ENCODE measurements around the gene SHBG.

SHBG gene

DNA sequence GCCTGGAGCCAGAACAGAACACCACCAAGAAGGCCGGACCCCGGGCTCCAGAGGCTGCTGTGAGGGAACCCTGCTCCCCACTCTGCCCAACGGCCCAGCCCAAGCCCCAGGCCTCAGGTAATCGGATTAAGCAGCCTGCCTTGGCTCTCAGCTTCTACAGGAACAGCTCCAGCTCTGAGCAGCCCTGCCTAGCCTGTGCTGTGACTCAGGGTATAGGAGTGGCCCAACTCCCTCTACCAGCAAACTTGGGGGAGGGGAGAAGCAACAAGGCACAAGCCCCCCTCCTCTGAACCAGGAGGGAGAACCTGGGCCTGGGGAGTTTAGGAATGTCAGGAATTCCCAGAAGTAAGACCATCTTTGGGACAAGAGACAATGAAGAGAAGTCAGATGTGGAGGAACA, 39.2 kb upstream of the SHBG start:
- no peaks in the 10 kb centered on the region for H3K9me2 ChIP-seq (replicated peaks; ENCODE audit: insufficient read depth, low read length)
- no peak overlapping the region for H2AFZ ChIP-seq (ENCODE audit: low read depth, low read length, severe bottlenecking)
- no peak overlapping the region for H3K9ac ChIP-seq (ENCODE audit: low read length)
- TF ChIP-seq EZH2phosphoT487 (conservative IDR thresholded peaks at IDR 0.05; ENCODE audit: low read length) = no peak
- TF ChIP-seq, protein P1, sequence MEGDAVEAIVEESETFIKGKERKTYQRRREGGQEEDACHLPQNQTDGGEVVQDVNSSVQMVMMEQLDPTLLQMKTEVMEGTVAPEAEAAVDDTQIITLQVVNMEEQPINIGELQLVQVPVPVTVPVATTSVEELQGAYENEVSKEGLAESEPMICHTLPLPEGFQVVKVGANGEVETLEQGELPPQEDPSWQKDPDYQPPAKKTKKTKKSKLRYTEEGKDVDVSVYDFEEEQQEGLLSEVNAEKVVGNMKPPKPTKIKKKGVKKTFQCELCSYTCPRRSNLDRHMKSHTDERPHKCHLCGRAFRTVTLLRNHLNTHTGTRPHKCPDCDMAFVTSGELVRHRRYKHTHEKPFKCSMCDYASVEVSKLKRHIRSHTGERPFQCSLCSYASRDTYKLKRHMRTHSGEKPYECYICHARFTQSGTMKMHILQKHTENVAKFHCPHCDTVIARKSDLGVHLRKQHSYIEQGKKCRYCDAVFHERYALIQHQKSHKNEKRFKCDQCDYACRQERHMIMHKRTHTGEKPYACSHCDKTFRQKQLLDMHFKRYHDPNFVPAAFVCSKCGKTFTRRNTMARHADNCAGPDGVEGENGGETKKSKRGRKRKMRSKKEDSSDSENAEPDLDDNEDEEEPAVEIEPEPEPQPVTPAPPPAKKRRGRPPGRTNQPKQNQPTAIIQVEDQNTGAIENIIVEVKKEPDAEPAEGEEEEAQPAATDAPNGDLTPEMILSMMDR (IDR thresholded peaks at IDR 0.05; ENCODE audit: insufficient read depth, low read length, poor library complexity, severe bottlenecking) = no peak
- H3K79me2 ChIP-seq (ENCODE audit: insufficient read depth, low read length) = peaks cover 4% of the 10 kb centered on the region; the same call in 1 of the 2 replicates
- no peak overlapping the region for H3K27ac ChIP-seq (ENCODE audit: low read depth, low read length)
- H3K4me3 ChIP-seq (ENCODE audit: insufficient read depth, low read length, poor library complexity, severe bottlenecking) = no peak overlapping the region
- H3K9me3 ChIP-seq (ENCODE audit: insufficient read depth, low read length) = no peaks in the 10 kb centered on the region
- H3K4me2 ChIP-seq (ENCODE audit: low read depth, low read length, poor library complexity, severe bottlenecking) = no peak overlapping the region
- no peaks in the 10 kb centered on the region for H4K20me1 ChIP-seq (ENCODE audit: low read depth, low read length)
- no peaks in the 10 kb centered on the region for H3K27me3 ChIP-seq (ENCODE audit: low read length)
- H3F3A ChIP-seq (ENCODE audit: insufficient read depth) = no peaks in the 10 kb centered on the region
- H3K36me3 ChIP-seq (ENCODE audit: low read length) = peaks cover 11% of the 10 kb centered on the region; the same call in 1 of the 2 replicates

DNA sequence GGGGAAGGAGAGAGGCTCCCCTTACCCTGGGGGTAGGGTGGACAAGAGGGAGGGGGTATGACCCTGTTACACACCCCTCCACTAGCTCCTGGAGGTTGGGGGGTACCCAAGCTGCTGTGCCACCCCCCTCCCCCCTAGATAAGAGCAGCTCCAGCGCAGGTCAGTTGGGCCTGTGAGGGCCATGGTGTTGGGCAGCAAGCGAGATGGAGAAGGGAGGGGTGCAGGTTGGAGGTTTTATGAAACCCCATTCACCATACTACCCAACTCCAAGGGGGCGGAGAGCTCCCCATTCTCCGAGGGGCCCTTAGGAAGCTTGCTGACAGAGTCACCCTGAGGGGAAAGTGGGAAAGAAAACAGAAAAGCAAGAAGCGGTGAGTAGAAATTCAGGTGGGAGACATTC, 38.3 kb upstream of the SHBG start:
- no peak overlapping the region for H3K9ac ChIP-seq (ENCODE audit: low read length)

DNA sequence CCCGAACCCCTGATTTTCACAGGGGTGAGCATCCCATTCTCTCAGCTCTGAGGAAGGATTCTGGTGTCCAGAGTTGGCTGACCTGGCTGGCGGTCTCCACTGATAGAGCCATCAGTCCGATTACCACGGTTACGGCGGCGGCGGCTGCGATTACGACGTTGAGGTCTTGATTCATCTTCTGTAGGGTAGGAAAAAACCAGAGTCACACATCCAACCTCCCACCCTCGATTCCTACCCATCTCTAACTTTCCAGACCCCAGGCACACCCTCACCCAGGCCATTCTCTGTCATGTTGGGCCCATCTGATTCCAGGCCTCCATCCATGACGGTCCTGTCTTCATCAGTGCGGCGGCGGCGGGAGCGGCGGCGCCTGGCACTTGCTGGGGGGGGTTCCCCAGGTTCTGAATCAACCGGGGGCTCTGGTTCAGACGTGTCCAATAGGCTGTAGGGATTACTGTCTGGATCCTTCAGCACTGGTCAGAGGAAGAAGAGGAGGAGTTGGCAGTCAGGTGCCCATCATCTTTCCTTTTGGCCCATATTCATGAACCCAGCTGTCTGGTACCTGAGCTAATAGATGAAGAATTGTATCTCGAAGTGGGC, 37.4 kb upstream of the SHBG start:
- Histone ChIP-seq H2AFZ (ENCODE audit: low read depth, low read length, severe bottlenecking) (no peak overlapping the region), H3K9me2 (replicated peaks; ENCODE audit: insufficient read depth, low read length) (no peaks in the 10 kb centered on the region), H3K36me3 (ENCODE audit: low read length) (peaks cover 11% of the 10 kb centered on the region; the same call in 1 of the 2 replicates), H4K20me1 (ENCODE audit: low read depth, low read length) (no peaks in the 10 kb centered on the region), H3K27me3 (ENCODE audit: low read length) (no peaks in the 10 kb centered on the region), H3K9me3 (ENCODE audit: insufficient read depth, low read length) (no peaks in the 10 kb centered on the region), H3K4me2 (ENCODE audit: low read depth, low read length, poor library complexity, severe bottlenecking) (no peak overlapping the region), H3K79me2 (ENCODE audit: insufficient read depth, low read length) (no peaks in the 10 kb centered on the region), H3K27ac (ENCODE audit: low read depth, low read length) (no peak overlapping the region), H3K9ac (ENCODE audit: low read length) (no peak overlapping the region), H3F3A (ENCODE audit: insufficient read depth) (no peaks in the 10 kb centered on the region), H3K4me3 (ENCODE audit: insufficient read depth, low read length, poor library complexity, severe bottlenecking) (no peak overlapping the region)
- TF ChIP-seq, protein P1 (IDR thresholded peaks at IDR 0.05; ENCODE audit: insufficient read depth, low read length, poor library complexity, severe bottlenecking) = no peak
- TF ChIP-seq EZH2phosphoT487 (conservative IDR thresholded peaks at IDR 0.05; ENCODE audit: low read length) = no peak

More for the DNA sequence above, 38.3 kb upstream of the SHBG start:
- no peaks in the 10 kb centered on the region for H4K20me1 ChIP-seq (ENCODE audit: low read depth, low read length)
- H3F3A ChIP-seq (ENCODE audit: insufficient read depth) = no peaks in the 10 kb centered on the region
- no peak overlapping the region for H3K4me2 ChIP-seq (ENCODE audit: low read depth, low read length, poor library complexity, severe bottlenecking)
- no peak overlapping the region for H3K27ac ChIP-seq (ENCODE audit: low read depth, low read length)
- no peaks in the 10 kb centered on the region for H3K27me3 ChIP-seq (ENCODE audit: low read length)
- H3K9me3 ChIP-seq (ENCODE audit: insufficient read depth, low read length) = no peaks in the 10 kb centered on the region
- H3K79me2 ChIP-seq (ENCODE audit: insufficient read depth, low read length) = no peaks in the 10 kb centered on the region; the same call in 1 of the 2 replicates
- no peak overlapping the region for H2AFZ ChIP-seq (ENCODE audit: low read depth, low read length, severe bottlenecking)
- H3K4me3 ChIP-seq (ENCODE audit: insufficient read depth, low read length, poor library complexity, severe bottlenecking) = no peak overlapping the region
- H3K9me2 ChIP-seq (replicated peaks; ENCODE audit: insufficient read depth, low read length) = no peaks in the 10 kb centered on the region
- H3K36me3 ChIP-seq (ENCODE audit: low read length) = peaks cover 11% of the 10 kb centered on the region; the same call in 1 of the 2 replicates
- TF ChIP-seq, protein P1 (IDR thresholded peaks at IDR 0.05; ENCODE audit: insufficient read depth, low read length, poor library complexity, severe bottlenecking) = no peak
- TF ChIP-seq EZH2phosphoT487 (conservative IDR thresholded peaks at IDR 0.05; ENCODE audit: low read length) = no peak

Data from SU-DHL-6 (cell line).